DND-41 (cell line): Measurements from ENCODE around the gene RASGRF2.

Experiments
- CTCF ChIP-seq: IDR thresholded peaks from 2 replicates; pipeline ENCODE4 v1.5.1; 2012; ENCODE audit warnings: borderline replicate concordance, low read length, moderate library complexity, mild to moderate bottlenecking; ENCODE audit not compliant: poor library complexity, severe bottlenecking; ENCODE audit errors: extremely low read depth
- EZH2 ChIP-seq: IDR thresholded peaks from 3 replicates; pipeline ENCODE4 v1.6.1; 2012; ENCODE audit warnings: borderline replicate concordance, low read depth, mild to moderate bottlenecking, moderate library complexity, low read length, inconsistent platforms; ENCODE audit not compliant: severe bottlenecking

GRCh38 chr5:81253875-81254274, 293.7 kb downstream of the RASGRF2 start:
- TF ChIP-seq CTCF = no peak
- TF ChIP-seq EZH2 = no peak
